ENCODE results near the gene ZRANB1.
A peak's percentile ranks its signal among the peaks of the same experiment; 100 is the strongest.

DNA sequence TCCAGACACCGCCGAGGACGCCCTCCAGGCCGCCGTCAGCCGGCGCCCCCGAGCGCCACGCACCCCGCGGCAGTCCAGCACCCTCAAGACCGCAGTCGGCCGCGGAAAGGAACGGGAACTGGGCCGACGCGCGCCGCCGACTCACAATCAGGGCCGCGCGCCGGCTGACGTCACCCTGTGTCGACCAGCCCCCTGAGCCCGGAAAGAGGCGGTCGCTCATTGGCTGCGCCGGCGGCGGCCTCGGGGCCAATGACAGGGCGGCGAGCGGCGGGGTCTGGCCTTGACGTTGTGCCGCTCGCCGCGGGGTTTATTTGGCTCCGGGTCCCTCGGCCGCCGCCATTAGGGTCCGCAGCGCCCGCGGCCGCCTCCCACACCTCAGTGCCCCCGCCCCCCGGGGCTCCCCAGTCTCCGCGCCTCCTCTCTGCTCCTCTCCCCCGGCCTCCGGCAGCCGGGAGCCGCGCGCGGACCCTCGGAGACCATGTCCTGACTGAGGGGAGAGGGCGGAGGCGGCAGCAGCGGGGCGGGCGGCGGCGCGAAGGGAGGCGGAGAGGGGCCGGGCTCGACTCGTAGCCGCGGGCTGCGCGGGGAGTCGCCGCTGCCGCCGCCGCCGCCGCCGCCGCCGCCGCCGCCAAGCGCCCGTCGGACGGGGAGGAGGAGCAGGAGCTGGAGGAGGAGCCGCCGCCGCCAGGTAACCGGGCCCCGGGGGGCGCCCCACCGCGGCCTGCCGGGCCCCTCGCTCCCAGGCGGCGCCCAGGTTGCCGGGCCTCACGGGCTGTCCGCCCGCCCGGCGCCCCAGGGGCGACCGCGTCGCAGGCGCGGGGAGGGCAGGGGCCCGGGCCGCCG lies 25.1 kb upstream of the ZRANB1 start:
- TF ChIP-seq, protein P1, sequence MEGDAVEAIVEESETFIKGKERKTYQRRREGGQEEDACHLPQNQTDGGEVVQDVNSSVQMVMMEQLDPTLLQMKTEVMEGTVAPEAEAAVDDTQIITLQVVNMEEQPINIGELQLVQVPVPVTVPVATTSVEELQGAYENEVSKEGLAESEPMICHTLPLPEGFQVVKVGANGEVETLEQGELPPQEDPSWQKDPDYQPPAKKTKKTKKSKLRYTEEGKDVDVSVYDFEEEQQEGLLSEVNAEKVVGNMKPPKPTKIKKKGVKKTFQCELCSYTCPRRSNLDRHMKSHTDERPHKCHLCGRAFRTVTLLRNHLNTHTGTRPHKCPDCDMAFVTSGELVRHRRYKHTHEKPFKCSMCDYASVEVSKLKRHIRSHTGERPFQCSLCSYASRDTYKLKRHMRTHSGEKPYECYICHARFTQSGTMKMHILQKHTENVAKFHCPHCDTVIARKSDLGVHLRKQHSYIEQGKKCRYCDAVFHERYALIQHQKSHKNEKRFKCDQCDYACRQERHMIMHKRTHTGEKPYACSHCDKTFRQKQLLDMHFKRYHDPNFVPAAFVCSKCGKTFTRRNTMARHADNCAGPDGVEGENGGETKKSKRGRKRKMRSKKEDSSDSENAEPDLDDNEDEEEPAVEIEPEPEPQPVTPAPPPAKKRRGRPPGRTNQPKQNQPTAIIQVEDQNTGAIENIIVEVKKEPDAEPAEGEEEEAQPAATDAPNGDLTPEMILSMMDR (IDR thresholded peaks at IDR 0.05): no peak
- peak in 1 of 2 donors; percentile 97 for TF ChIP-seq POLR2A (IDR thresholded peaks at IDR 0.05)

All from thyroid gland (tissue), 4 donors.